Endothelial cell of coronary artery (primary cell): Measurements from ENCODE around the gene RICTOR. TPM values are rescaled to one million over a fixed set of nuclear protein-coding genes. Genes with fewer than 3 reads are reported as not detected.

Experiments used
- total RNA-seq: library from RNA; depleted of rRNA; stranded (reverse); fragments of >200 nt; gene quantifications from 2 replicates; pipeline ENCODE4 v1.2.3, GENCODE V29; 2014

Gene RICTOR
- total RNA-seq, result 30.8 and 30.9 TPM in 2 replicates

GRCh38 chr5:39074017-39074814 is at the start of gene RICTOR:
Gene RICTOR (minus strand): TSS chr5:39074399. CDS start chr5:39074377, 22 bp downstream.

Other genes with a start within 250 kb of the RICTOR start
- 9.7 and 54.0 TPM in 2 replicates for gene OSMR, start 228.4 kb downstream of the RICTOR start, total RNA-seq
- gene FYB1, start 145.2 kb upstream of the RICTOR start, total RNA-seq, result not detected in 2 replicates